SU-DHL-6 (cell line): ENCODE results near the gene SDCBP2.
A peak's percentile ranks its signal among the peaks of the same experiment; 100 is the strongest.

Experiments used
- H2AFZ ChIP-seq: fragments of 200-600 bp; sonication (generic); 2 replicates; pipeline ENCODE4 v1.6.1; 2014; ENCODE audit warnings: low read depth, mild to moderate bottlenecking, moderate library complexity, mixed read lengths, antibody characterized with exemption, low read length; ENCODE audit not compliant: severe bottlenecking
- H3F3A ChIP-seq: fragments of 200-600 bp; shearing (Covaris generic); 2 replicates; pipeline ENCODE4 v1.6.0; 2016; ENCODE audit warnings: antibody characterized with exemption, mild to moderate bottlenecking; ENCODE audit not compliant: insufficient read depth
- H3K27ac ChIP-seq: fragments of 200-600 bp; sonication (generic); 2 replicates; pipeline ENCODE4 v1.5.1; 2016; ENCODE audit warnings: low read depth, mild to moderate bottlenecking, low read length, moderate library complexity, mixed read lengths
- H3K27me3 ChIP-seq: fragments of 200-600 bp; sonication (generic), shearing (Covaris generic); 2 replicates; pipeline ENCODE4 v1.6.0; 2014; ENCODE audit warnings: mild to moderate bottlenecking, low read length
- H3K36me3 ChIP-seq: fragments of 200-600 bp; sonication (generic); 2 replicates; pipeline ENCODE4 v1.6.1; 2014; ENCODE audit warnings: mild to moderate bottlenecking, low read length, mixed read lengths
- H3K4me2 ChIP-seq: fragments of 300-600, 200-600 bp; shearing (Covaris generic), sonication (generic); 2 replicates; pipeline ENCODE4 v1.6.0; 2014; ENCODE audit warnings: low read length, low read depth, mild to moderate bottlenecking; ENCODE audit not compliant: poor library complexity, severe bottlenecking
- H3K4me3 ChIP-seq: fragments of 200-600 bp; sonication (generic); 2 replicates; pipeline ENCODE4 v1.5.1; 2014; ENCODE audit warnings: antibody characterized with exemption, low read length, mild to moderate bottlenecking, mixed read lengths; ENCODE audit not compliant: insufficient read depth, poor library complexity, severe bottlenecking
- H3K79me2 ChIP-seq: fragments of 200-600 bp; sonication (generic); 2 replicates; pipeline ENCODE4 v1.6.1; 2014; ENCODE audit warnings: mild to moderate bottlenecking, low read length, moderate library complexity; ENCODE audit not compliant: insufficient read depth
- H3K9ac ChIP-seq: fragments of 200-600 bp; sonication (generic); 2 replicates; pipeline ENCODE4 v1.7.0; 2014; ENCODE audit warnings: mild to moderate bottlenecking, low read length
- H3K9me2 ChIP-seq: fragments of 200-600 bp; sonication (generic); replicated peaks from 2 replicates; pipeline ENCODE4 v1.6.1; 2014; ENCODE audit warnings: low read length; ENCODE audit not compliant: insufficient read depth
- H3K9me3 ChIP-seq: fragments of 200-600 bp; sonication (generic); 2 replicates; pipeline ENCODE4 v1.6.1; 2014; ENCODE audit warnings: low read length, mixed read lengths; ENCODE audit not compliant: insufficient read depth
- H4K20me1 ChIP-seq: fragments of 200-600 bp; sonication (generic); 2 replicates; pipeline ENCODE4 v1.6.1; 2014; ENCODE audit warnings: low read depth, mild to moderate bottlenecking, antibody characterized with exemption, low read length, moderate library complexity, mixed read lengths
- EZH2phosphoT487 ChIP-seq: fragments of 200-600 bp; sonication (generic), shearing (Covaris generic); conservative IDR thresholded peaks from 2 replicates; pipeline ENCODE4 v1.6.1; 2018; ENCODE audit warnings: mild to moderate bottlenecking, antibody characterized with exemption, low read length, moderate library complexity, mixed read lengths
- TF ChIP-seq, protein P1 (sequence below): fragments of 200-600 bp; sonication (generic); IDR thresholded peaks from one replicate; pipeline ENCODE4 v1.5.1; 2017; ENCODE audit warnings: antibody characterized with exemption, mild to moderate bottlenecking, low read length, moderate library complexity; ENCODE audit not compliant: insufficient read depth, poor library complexity, severe bottlenecking

The SDCBP2 gene

GRCh38 chr20:1330075-1330830, 1.3 kb upstream of the SDCBP2 start:
- TF ChIP-seq, protein P1, sequence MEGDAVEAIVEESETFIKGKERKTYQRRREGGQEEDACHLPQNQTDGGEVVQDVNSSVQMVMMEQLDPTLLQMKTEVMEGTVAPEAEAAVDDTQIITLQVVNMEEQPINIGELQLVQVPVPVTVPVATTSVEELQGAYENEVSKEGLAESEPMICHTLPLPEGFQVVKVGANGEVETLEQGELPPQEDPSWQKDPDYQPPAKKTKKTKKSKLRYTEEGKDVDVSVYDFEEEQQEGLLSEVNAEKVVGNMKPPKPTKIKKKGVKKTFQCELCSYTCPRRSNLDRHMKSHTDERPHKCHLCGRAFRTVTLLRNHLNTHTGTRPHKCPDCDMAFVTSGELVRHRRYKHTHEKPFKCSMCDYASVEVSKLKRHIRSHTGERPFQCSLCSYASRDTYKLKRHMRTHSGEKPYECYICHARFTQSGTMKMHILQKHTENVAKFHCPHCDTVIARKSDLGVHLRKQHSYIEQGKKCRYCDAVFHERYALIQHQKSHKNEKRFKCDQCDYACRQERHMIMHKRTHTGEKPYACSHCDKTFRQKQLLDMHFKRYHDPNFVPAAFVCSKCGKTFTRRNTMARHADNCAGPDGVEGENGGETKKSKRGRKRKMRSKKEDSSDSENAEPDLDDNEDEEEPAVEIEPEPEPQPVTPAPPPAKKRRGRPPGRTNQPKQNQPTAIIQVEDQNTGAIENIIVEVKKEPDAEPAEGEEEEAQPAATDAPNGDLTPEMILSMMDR, result no peak
- TF ChIP-seq EZH2phosphoT487, result no peak
- Histone ChIP-seq H4K20me1 (no peaks in the 10 kb centered on the region), H3K27me3 (no peaks in the 10 kb centered on the region), H3K4me3 (no peak overlapping the region), H3K27ac (no peak overlapping the region), H3K9me2 (no peaks in the 10 kb centered on the region), H3K4me2 (no peak overlapping the region), H3K79me2 (peaks cover 60% of the 10 kb centered on the region), H3K36me3 (no peaks in the 10 kb centered on the region), H3K9ac (no peak overlapping the region), H3K9me3 (no peaks in the 10 kb centered on the region), H3F3A (no peaks in the 10 kb centered on the region), H2AFZ (no peak overlapping the region)

GRCh38 chr20:1327827-1328679, 886 bp downstream of the SDCBP2 start:
- H3K9ac ChIP-seq, result no peak overlapping the region
- H3K36me3 ChIP-seq, result no peaks in the 10 kb centered on the region
- no peaks in the 10 kb centered on the region for H3F3A ChIP-seq
- H3K9me3 ChIP-seq, result no peaks in the 10 kb centered on the region
- H3K4me3 ChIP-seq, result no peak overlapping the region
- no peak overlapping the region for H3K27ac ChIP-seq
- no peak overlapping the region for H2AFZ ChIP-seq
- no peaks in the 10 kb centered on the region for H4K20me1 ChIP-seq
- TF ChIP-seq, protein P1, result no peak
- TF ChIP-seq EZH2phosphoT487, result no peak
- peaks cover 57% of the 10 kb centered on the region for H3K79me2 ChIP-seq
- H3K9me2 ChIP-seq, result no peaks in the 10 kb centered on the region
- peak overlapping the region; percentile 2 for H3K4me2 ChIP-seq
- no peaks in the 10 kb centered on the region for H3K27me3 ChIP-seq

- peaks cover 57% of the 10 kb centered on the region for H3K79me2 ChIP-seq
- H3F3A ChIP-seq, result no peaks in the 10 kb centered on the region
- TF ChIP-seq, protein P1, result no peak
- no peak for TF ChIP-seq EZH2phosphoT487
- peak overlapping the region; percentile 2 for H3K4me2 ChIP-seq
- H3K9me3 ChIP-seq, result no peaks in the 10 kb centered on the region
- no peak overlapping the region for H2AFZ ChIP-seq
- no peaks in the 10 kb centered on the region for H4K20me1 ChIP-seq
- no peaks in the 10 kb centered on the region for H3K36me3 ChIP-seq
- no peak overlapping the region for H3K4me3 ChIP-seq
- H3K9ac ChIP-seq, result no peak overlapping the region
- H3K9me2 ChIP-seq, result no peaks in the 10 kb centered on the region
- H3K27me3 ChIP-seq, result no peaks in the 10 kb centered on the region
- no peak overlapping the region for H3K27ac ChIP-seq
These were observed 1.7 kb downstream of the SDCBP2 start for GRCh38 chr20:1327241-1327653.
